Smooth muscle cell of trachea (primary cell): ENCODE data around the gene TEX52. TPM values are rescaled to one million over a fixed set of nuclear protein-coding genes. Genes with fewer than 3 reads are reported as not detected.

Experiments
- total RNA-seq: library from RNA; depleted of rRNA; stranded (reverse); fragments of >200 nt; gene quantifications from 2 replicates; pipeline ENCODE4 v1.2.1, GENCODE V29; 2014

Gene TEX52
- total RNA-seq: not detected in 2 replicates

GRCh38 chr12:2857021-2857431, at the start of gene TEX52:
TEX52 (minus strand) TSS chr12:2857039; CDS start chr12:2857026, 13 bp downstream.

GRCh38 chr12:2890388-2891239, 33.8 kb upstream of the TEX52 start, which contains the start of gene TULP3:
TULP3 (plus strand) TSS chr12:2890891; CDS start chr12:2890948, 57 bp downstream.

GRCh38 chr12:2877047-2877952, 20.5 kb upstream of the TEX52 start, which contains the start of the genes FOXM1 and RHNO1:
FOXM1 (minus strand) TSS chr12:2877174; CDS start chr12:2874478, 2,696 bp downstream.
RHNO1 (plus strand) TSS chr12:2877223; CDS start chr12:2885367, 8,144 bp downstream.

GRCh38 chr12:2834581-2835491, 22.0 kb downstream of the TEX52 start, which contains the start of gene NRIP2:
NRIP2 (minus strand) TSS chr12:2835035; CDS start chr12:2834983, 52 bp downstream.

GRCh38 chr12:2812290-2813213, 44.3 kb downstream of the TEX52 start, which contains the start of gene ITFG2:
ITFG2 (plus strand) TSS chr12:2812668; CDS start chr12:2812761, 93 bp downstream.

Other genes starting within 250 kb of the TEX52 start
- gene FKBP4, start 62.1 kb downstream of the TEX52 start, total RNA-seq: 34.5 and 45.3 TPM in 2 replicates
- 12.1 and 13.8 TPM in 2 replicates for gene ITFG2, start 44.4 kb downstream of the TEX52 start, total RNA-seq
- gene NRIP2, start 22.0 kb downstream of the TEX52 start, total RNA-seq: 0.15 and 0.50 TPM in 2 replicates
- gene FOXM1, start 20.1 kb upstream of the TEX52 start, total RNA-seq: 2.8 and 22.5 TPM in 2 replicates
- gene RHNO1, start 20.2 kb upstream of the TEX52 start, total RNA-seq: 18.9 and 24.9 TPM in 2 replicates
- gene TULP3, start 33.9 kb upstream of the TEX52 start, total RNA-seq: 33.1 and 33.9 TPM in 2 replicates
- 5.7 and 8.8 TPM in 2 replicates for gene TEAD4, start 102.4 kb upstream of the TEX52 start, total RNA-seq
- gene TSPAN9, start 220.3 kb upstream of the TEX52 start, total RNA-seq: 14.5 and 42.2 TPM in 2 replicates